H1 (cell line): ENCODE results near the gene ATF7IP. TPM values are rescaled to one million over a fixed set of nuclear protein-coding genes. Genes with fewer than 3 reads are reported as not detected.

Source experiments
- CTCF ChIA-PET: fragments of 300-600 bp; sonication (Branson Sonifier 250); formaldehyde crosslinking; loops from one replicate; lab custom pipeline; 2021; ENCODE audit not compliant: partially characterized antibody; lab: Charles Lee
- POLR2A ChIA-PET: fragments of 300-600 bp; sonication (Branson Sonifier 250); formaldehyde crosslinking; loops from one replicate; lab custom pipeline; 2021; ENCODE audit warnings: inconsistent platforms; ENCODE audit not compliant: partially characterized antibody; lab: Charles Lee
- DNase-seq, 2 experiments: peaks; one replicate each; pipeline versions ENCODE4 v3.0.0 to v3.0.0-alpha.2; 2010 to 2022; ENCODE audit warnings: low spot score in 2 of 2, low read depth in 1 of 2, mixed read lengths in 1 of 2
- FAIRE-seq: peaks from 2 replicates; lab custom pipeline; 2011; peaks lifted over from hg19 to GRCh38; lab: Jason Lieb, UNC
- H2AFZ ChIP-seq: 2 replicates; pipeline ENCODE4 v1.8.1; 2012; ENCODE audit warnings: low read length, inconsistent platforms
- H2AK5ac ChIP-seq: 2 replicates; pipeline ENCODE4 v1.6.1; 2013; ENCODE audit warnings: low read depth, low read length
- H2BK120ac ChIP-seq: replicated peaks from 2 replicates; pipeline ENCODE3; 2013; ENCODE audit warnings: low read depth, low read length, inconsistent platforms
- H2BK12ac ChIP-seq: 2 replicates; pipeline ENCODE4 v1.6.1; 2013; ENCODE audit warnings: low read depth, low read length
- H2BK15ac ChIP-seq: 2 replicates; pipeline ENCODE4 v1.6.1; 2013; ENCODE audit warnings: low read length
- H2BK20ac ChIP-seq: 2 replicates; pipeline ENCODE4 v1.6.1; 2013; ENCODE audit warnings: low read length
- H2BK5ac ChIP-seq: 2 replicates; pipeline ENCODE4 v1.6.1; 2013; ENCODE audit warnings: low read depth, low read length
- H3K14ac ChIP-seq: 2 replicates; pipeline ENCODE4 v1.6.1; 2013; ENCODE audit warnings: inconsistent platforms; ENCODE audit not compliant: insufficient read length
- H3K18ac ChIP-seq: 2 replicates; pipeline ENCODE4 v1.6.1; 2013; ENCODE audit warnings: low read length; ENCODE audit errors: extremely low read depth
- H3K23ac ChIP-seq: 2 replicates; pipeline ENCODE4 v1.6.1; 2013; ENCODE audit warnings: inconsistent platforms; ENCODE audit not compliant: insufficient read length
- H3K23me2 ChIP-seq: 2 replicates; pipeline ENCODE4 v1.6.1; 2013; ENCODE audit warnings: low read depth, low read length
- H3K27ac ChIP-seq: 2 replicates; pipeline ENCODE4 v1.6.1; 2011; ENCODE audit warnings: low read depth, low read length, inconsistent platforms
- H3K27me3 ChIP-seq, 4 experiments: replicated peaks in 1 of 4; 1 replicate in 1 of 4; 2 replicates in 3 of 4; pipeline versions ENCODE4 v1.6.1 to v1.8.1; 2011 to 2013; ENCODE audit warnings: low read length in 3 of 4, mild to moderate bottlenecking in 3 of 4, inconsistent platforms in 2 of 4, mixed read lengths in 2 of 4, moderate library complexity in 1 of 4; ENCODE audit not compliant: control insufficient read depth in 3 of 4, insufficient read depth in 3 of 4; ENCODE audit errors: extremely low read depth in 1 of 4
- H3K36me3 ChIP-seq, 4 experiments: 2 replicates each; pipeline versions ENCODE4 v1.6.1 to v1.8.1; 2011 to 2013; ENCODE audit warnings: mild to moderate bottlenecking in 4 of 4, low read length in 3 of 4, moderate library complexity in 2 of 4, control low read depth in 1 of 4, inconsistent platforms in 1 of 4; ENCODE audit not compliant: insufficient read depth in 4 of 4, control insufficient read depth in 2 of 4
- H3K4ac ChIP-seq: replicated peaks from 2 replicates; pipeline ENCODE3; 2013; ENCODE audit warnings: low read length, low read depth, mixed read lengths, inconsistent platforms; ENCODE audit not compliant: insufficient read length
- H3K4me1 ChIP-seq, 4 experiments: replicated peaks in 1 of 4; 1 replicate in 1 of 4; 2 replicates in 3 of 4; pipeline versions ENCODE4 v1.6.1 to v1.8.1; 2011 to 2013; ENCODE audit warnings: low read length in 3 of 4, inconsistent platforms in 2 of 4, mixed read lengths in 1 of 4; ENCODE audit not compliant: insufficient read depth in 4 of 4, control insufficient read depth in 3 of 4
- H3K4me2 ChIP-seq, 2 experiments: 2 replicates each; pipeline versions ENCODE4 v1.6.1 to v1.8.1; 2011 to 2013; ENCODE audit warnings: low read depth in 2 of 2, low read length in 2 of 2, control low read depth in 1 of 2, inconsistent platforms in 1 of 2, mild to moderate bottlenecking in 1 of 2; ENCODE audit not compliant: insufficient read depth in 1 of 2
- H3K4me3 ChIP-seq, 4 experiments: fragments of 200-600, 300-600 bp in 1 of 4; sonication (generic), shearing (Covaris generic), sonication (Bioruptor Twin) in 1 of 4; 2 replicates each; pipeline versions ENCODE4 v1.5.1 to v1.8.1; 2011 to 2016; ENCODE audit warnings: low read length in 4 of 4, low read depth in 3 of 4, control low read depth in 2 of 4, inconsistent platforms in 2 of 4, mild to moderate bottlenecking in 2 of 4, mixed read lengths in 1 of 4, moderate library complexity in 1 of 4; ENCODE audit not compliant: insufficient read depth in 2 of 4; ENCODE audit errors: extremely low read depth in 1 of 4
- H3K56ac ChIP-seq: replicated peaks from 2 replicates; pipeline ENCODE3; 2013; ENCODE audit warnings: low read depth, mild to moderate bottlenecking, mixed read lengths, low read length, inconsistent platforms; ENCODE audit not compliant: insufficient read length
- H3K79me1 ChIP-seq: 2 replicates; pipeline ENCODE4 v1.6.1; 2013; ENCODE audit warnings: low read depth, low read length, control low read depth
- H3K79me2 ChIP-seq, 2 experiments: 2 replicates each; pipeline versions ENCODE4 v1.6.1 to v1.8.1; 2012 to 2013; ENCODE audit warnings: low read length in 2 of 2, mild to moderate bottlenecking in 2 of 2, inconsistent platforms in 1 of 2; ENCODE audit not compliant: insufficient read depth in 2 of 2, control insufficient read depth in 1 of 2
- H3K9ac ChIP-seq, 4 experiments: replicated peaks in 1 of 4; 1 replicate in 1 of 4; 2 replicates in 3 of 4; pipeline versions ENCODE4 v1.6.1 to v1.8.1; 2011 to 2013; ENCODE audit warnings: low read depth in 3 of 4, low read length in 3 of 4, control low read depth in 2 of 4, mild to moderate bottlenecking in 2 of 4, moderate library complexity in 2 of 4, inconsistent platforms in 1 of 4; ENCODE audit errors: extremely low read depth in 1 of 4
- H3K9me3 ChIP-seq, 2 experiments: 2 replicates each; pipeline versions ENCODE4 v1.6.1 to v1.8.1; 2012 to 2013; ENCODE audit warnings: mild to moderate bottlenecking in 2 of 2, moderate library complexity in 2 of 2, control low read depth in 1 of 2, inconsistent platforms in 1 of 2, low read depth in 1 of 2, low read length in 1 of 2, mixed read lengths in 1 of 2; ENCODE audit not compliant: insufficient read depth in 2 of 2
- H4K20me1 ChIP-seq, 2 experiments: replicated peaks in 1 of 2; 2 replicates each; pipeline versions ENCODE3 to v1.8.1; 2011 to 2013; ENCODE audit warnings: inconsistent platforms in 2 of 2, low read length in 2 of 2, mild to moderate bottlenecking in 1 of 2; ENCODE audit not compliant: insufficient read depth in 2 of 2, control insufficient read depth in 1 of 2
- H4K5ac ChIP-seq: 2 replicates; pipeline ENCODE4 v1.6.1; 2013; ENCODE audit warnings: low read length, low read depth, mixed read lengths, inconsistent platforms; ENCODE audit not compliant: insufficient read length
- H4K8ac ChIP-seq: 2 replicates; pipeline ENCODE4 v1.8.0; 2013; ENCODE audit warnings: mild to moderate bottlenecking, moderate library complexity, low read length, inconsistent platforms; ENCODE audit not compliant: insufficient read depth; ENCODE audit errors: extremely low read depth
- H4K91ac ChIP-seq: replicated peaks from 2 replicates; pipeline ENCODE3; 2013; ENCODE audit warnings: low read length, mixed read lengths, inconsistent platforms; ENCODE audit not compliant: insufficient read length
- EGR1 ChIP-seq: IDR thresholded peaks from 2 replicates; pipeline ENCODE4 v1.6.1; 2011; ENCODE audit warnings: low read depth, low read length, borderline replicate concordance
- JUN ChIP-seq: IDR thresholded peaks from 2 replicates; pipeline ENCODE4 v1.6.1; 2011; ENCODE audit warnings: low read depth, mild to moderate bottlenecking, improper control_type of control experiment, low read length
- MAFK ChIP-seq: IDR thresholded peaks from 2 replicates; pipeline ENCODE4 v1.6.1; 2012; ENCODE audit warnings: low read depth, mild to moderate bottlenecking, improper control_type of control experiment, low read length
- RAD21 ChIP-seq, 2 experiments: IDR thresholded peaks in 1 of 2; conservative IDR thresholded peaks in 1 of 2; 2 replicates each; pipeline ENCODE4 v1.6.1; 2011; ENCODE audit warnings: low read depth in 2 of 2, low read length in 2 of 2, improper control_type of control experiment in 1 of 2, inconsistent platforms in 1 of 2, mild to moderate bottlenecking in 1 of 2, moderate library complexity in 1 of 2
- polyA plus RNA-seq, 7 experiments: library from polyadenylated mRNA; depleted of rRNA in 3 of 7; stranded (reverse) in 5 of 7; unstranded in 2 of 7; fragments of >200 nt in 5 of 7; fragments of 200-250 nt in 2 of 7; gene quantifications; 1 replicate in 5 of 7; 2 replicates in 1 of 7; 4 replicates in 1 of 7; pipeline versions ENCODE4 v1.2.1 to v1.2.3, GENCODE V29; 2011 to 2013; ENCODE audit warnings: missing spikeins in 2 of 7, mixed read lengths in 2 of 7
- total RNA-seq: library from RNA; stranded (reverse); fragmentation: NEBNext Ultra II Directional; extraction: Animal tissue kit (Norgen Biotek cat#: 25700); gene quantifications from 2 replicates; pipeline ENCODE4 v1.2.1, GENCODE V29; 2021
- TF ChIP-seq, protein P1 (sequence below): IDR thresholded peaks from 2 replicates; pipeline ENCODE4 v1.6.1; 2011; ENCODE audit warnings: low read length, improper control_type of control experiment

The ATF7IP gene
- total and polyA plus RNA-seq, 2 of the 8 experiments (the other 6 are each of a cell fraction or from before 2014, with no cell fraction given): 34.2 to 148 TPM

DNA sequence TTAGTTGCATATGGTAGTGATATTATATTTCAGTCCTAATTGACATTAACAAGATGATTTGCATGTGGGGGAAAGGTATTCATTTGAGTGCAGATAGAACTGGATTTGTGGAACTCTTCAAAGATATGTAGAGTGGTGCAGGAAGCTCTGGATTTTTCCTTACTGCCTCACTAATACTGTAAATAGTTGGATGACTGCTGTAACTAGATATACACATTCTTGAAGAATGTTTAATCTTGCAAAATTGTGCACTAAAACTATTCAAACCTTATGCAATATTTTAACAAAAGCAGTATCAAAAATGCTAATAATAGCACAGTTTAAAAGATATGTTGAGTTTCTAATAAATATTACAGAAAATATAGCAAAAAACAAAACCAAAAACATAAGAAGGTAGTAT, 43.1 kb upstream of the ATF7IP start:
- FAIRE-seq: no peak
- Histone ChIP-seq H2AFZ (no peak overlapping the region), H3K9me3 (no peaks in the 10 kb centered on the region)

More for the DNA sequence above, 43.1 kb upstream of the ATF7IP start:
- Histone ChIP-seq H3K9ac (no peak overlapping the region), H3K23ac (no peak overlapping the region), H4K20me1 (no peaks in the 10 kb centered on the region), H3K79me2 (no peaks in the 10 kb centered on the region), H3K23me2 (no peaks in the 10 kb centered on the region), H3K36me3 (no peaks in the 10 kb centered on the region), H2BK20ac (no peak overlapping the region), H3K4me2 (no peak overlapping the region), H3K14ac (no peak overlapping the region)
- CTCF ChIA-PET: interaction anchor here (0.6 to 1.2 kb wide), 5 partner anchors 9 to 407 kb away, joined by 3 to 5 read pairs (median 4); no protein-coding TSS in a partner anchor
- DNase-seq: no peak
- TF ChIP-seq JUN: no peak
- no peak for TF ChIP-seq MAFK
- no peak for TF ChIP-seq EGR1
- no peak for TF ChIP-seq RAD21 (IDR thresholded peaks at IDR 0.05 in 1 of 2, conservative IDR thresholded peaks at IDR 0.05 in 1 of 2; ENCODE audit: low read depth in 2 of 2, low read length in 2 of 2)
- TF ChIP-seq, protein P1, sequence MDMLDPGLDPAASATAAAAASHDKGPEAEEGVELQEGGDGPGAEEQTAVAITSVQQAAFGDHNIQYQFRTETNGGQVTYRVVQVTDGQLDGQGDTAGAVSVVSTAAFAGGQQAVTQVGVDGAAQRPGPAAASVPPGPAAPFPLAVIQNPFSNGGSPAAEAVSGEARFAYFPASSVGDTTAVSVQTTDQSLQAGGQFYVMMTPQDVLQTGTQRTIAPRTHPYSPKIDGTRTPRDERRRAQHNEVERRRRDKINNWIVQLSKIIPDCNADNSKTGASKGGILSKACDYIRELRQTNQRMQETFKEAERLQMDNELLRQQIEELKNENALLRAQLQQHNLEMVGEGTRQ: no peak
- TF ChIP-seq, all 59 proteins: peak for 0
- Histone ChIP-seq H3K4me3 (no peak overlapping the region), H2AK5ac (no peak overlapping the region), H3K27me3 (no peaks in the 10 kb centered on the region), H3K79me1 (no peaks in the 10 kb centered on the region), H4K5ac (no peak overlapping the region), H2BK5ac (no peak overlapping the region), H2BK12ac (no peak overlapping the region), H3K4me1 (no peaks in the 10 kb centered on the region), H3K56ac (no peak overlapping the region), H2BK15ac (no peak overlapping the region), H3K27ac (no peak overlapping the region), H3K4ac (no peak overlapping the region), H3K18ac (no peak overlapping the region), H4K8ac (no peak overlapping the region), H4K91ac (no peak overlapping the region), H2BK120ac (no peak overlapping the region)
- POLR2A ChIA-PET: interaction anchor here (0.9 to 1.1 kb wide), 2 partner anchors 9 to 95 kb away, joined by 3 to 4 read pairs; no protein-coding TSS in a partner anchor
